GM21360 (cell line): Measurements from ENCODE around the gene SRD5A1.

Experiments used
- ATAC-seq: cut with Tn5 transposase; IDR thresholded peaks from one replicate; pipeline ENCODE4 v1.9.1; 2021; ENCODE audit warnings: mild to moderate bottlenecking, moderate library complexity; ENCODE audit not compliant: unreplicated experiment

SRD5A1 gene

GRCh38 chr5:6681682-6682081 is 48.4 kb downstream of the SRD5A1 start:
- ATAC-seq: no peak

DNA sequence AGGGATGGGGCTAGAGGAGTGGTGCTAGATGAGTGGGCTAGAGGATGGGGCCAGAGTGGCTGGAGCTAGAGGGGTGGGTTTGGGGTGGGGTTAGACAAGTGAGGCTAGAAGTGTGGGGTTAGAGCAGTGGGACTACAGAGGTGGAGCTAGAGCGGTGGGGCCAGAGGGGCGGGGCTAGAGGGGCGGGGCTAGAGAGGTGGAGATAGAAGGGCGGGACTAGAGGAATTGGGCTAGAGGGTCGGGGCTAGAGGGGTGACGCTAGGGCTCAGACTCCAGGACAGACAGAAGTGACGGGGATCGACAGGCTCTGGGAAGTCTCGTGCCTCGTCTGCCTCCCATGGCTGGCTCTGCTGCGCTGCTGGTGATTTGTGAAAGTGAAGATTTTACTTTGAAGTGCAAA is 49.0 kb downstream of the SRD5A1 start:
- no peak for ATAC-seq

GRCh38 chr5:6683241-6683640 is 50.0 kb downstream of the SRD5A1 start:
- no peak for ATAC-seq

- ATAC-seq: no peak
Measured at GRCh38 chr5:6684075-6684474, 50.8 kb downstream of the SRD5A1 start.

DNA sequence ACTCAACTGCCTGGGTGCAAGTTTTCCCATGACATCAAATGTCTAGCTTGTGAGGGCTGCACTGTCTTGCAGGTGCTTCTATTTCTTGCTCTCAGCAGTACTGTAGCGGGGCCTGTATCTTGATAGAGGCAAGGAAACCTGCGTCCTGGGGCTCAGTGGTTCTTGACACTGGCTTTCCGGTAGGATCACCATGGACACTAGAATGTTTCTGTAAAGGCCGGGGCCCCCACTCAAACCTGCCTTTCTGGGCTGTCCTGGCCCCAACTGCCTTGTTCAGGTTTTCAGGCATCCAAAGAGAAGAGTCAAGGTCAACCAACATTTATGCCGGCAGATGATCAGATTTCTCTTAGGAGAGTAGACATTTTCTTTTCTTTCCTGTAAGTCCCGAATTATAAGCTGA is 53.3 kb downstream of the SRD5A1 start:
- no peak for ATAC-seq

DNA sequence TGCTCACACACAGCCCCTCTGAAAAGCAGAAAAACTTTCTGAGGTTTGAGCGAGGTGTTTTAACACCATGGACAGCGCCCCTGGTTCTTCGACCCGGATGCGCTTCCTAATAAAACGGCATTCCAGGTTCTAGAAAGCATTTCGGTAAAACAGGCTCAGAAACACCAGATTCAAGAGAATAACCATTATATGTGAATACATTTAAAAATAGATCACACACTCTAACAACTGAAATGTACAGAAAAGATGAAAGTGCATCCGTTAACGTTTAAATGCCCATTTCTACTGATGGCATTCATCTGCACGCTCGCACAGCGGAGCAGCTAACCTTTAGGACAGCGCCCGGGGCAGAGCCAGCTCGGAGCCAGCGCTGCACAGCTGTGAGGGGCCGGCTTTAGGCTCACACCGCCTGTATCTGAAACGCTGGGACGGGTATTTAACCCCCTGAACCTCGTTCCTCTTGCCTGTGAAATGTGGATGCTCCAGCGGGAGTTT is 53.7 kb downstream of the SRD5A1 start:
- no peak for ATAC-seq

DNA sequence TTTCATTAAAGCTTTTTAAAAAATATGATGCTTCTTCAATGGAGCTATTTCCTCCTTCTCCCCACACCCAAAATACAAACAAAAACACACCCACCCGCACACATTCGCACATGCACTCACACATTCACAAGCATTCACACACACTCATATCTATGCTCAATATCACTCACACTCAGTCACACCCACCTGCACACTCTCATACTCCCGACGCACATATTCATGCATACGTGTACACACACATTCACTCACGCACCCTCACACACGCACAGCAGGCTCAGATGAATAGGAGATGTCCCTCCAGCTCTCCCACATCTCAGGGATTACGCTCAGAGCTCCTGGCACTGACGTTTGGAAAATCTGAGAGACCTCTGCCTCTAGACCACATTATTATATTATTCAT is 54.3 kb downstream of the SRD5A1 start:
- ATAC-seq: no peak

GRCh38 chr5:6692906-6693305 is 59.7 kb downstream of the SRD5A1 start:
- ATAC-seq: no peak

- ATAC-seq: no peak
Measured at GRCh38 chr5:6698696-6699095, 65.5 kb downstream of the SRD5A1 start.

GRCh38 chr5:6699357-6699756 is 66.1 kb downstream of the SRD5A1 start:
- no peak for ATAC-seq

GRCh38 chr5:6700074-6700684 is 66.9 kb downstream of the SRD5A1 start:
- ATAC-seq: no peak

DNA sequence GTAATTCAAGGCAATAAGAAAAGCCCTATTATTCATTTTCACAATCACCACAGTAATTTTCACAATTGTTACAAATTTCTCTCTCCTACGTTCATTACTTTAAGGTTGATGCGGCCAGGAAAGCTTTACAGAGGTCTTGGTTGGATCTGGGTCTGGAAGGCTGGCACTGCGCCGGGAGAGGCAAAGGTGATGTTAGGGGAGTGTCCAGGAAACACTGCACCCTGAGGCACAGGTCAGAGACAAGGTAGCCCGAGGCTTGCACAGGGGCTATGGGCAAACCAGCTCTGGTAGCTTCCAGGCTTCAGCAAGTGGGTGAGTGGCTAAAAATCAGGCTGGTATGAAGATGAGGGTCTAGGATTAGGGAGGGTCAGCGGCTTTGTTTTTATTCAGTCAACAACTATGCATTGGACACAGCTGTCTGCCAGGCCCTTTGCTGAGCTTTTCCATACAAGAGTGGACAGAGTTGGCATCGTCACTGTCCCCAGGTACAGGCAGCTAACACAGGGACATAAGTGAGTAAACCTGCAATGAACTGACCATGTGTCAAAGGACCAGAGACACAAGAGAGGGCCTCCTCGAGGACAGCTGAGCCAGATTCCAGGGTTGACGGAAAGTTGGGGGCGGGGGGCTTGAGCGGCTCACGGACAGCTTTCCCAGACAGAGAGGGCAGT is 67.6 kb downstream of the SRD5A1 start:
- no peak for ATAC-seq

GRCh38 chr5:6701491-6701890 is 68.3 kb downstream of the SRD5A1 start:
- no peak for ATAC-seq

GRCh38 chr5:6702633-6703032 is 69.4 kb downstream of the SRD5A1 start:
- no peak for ATAC-seq

DNA sequence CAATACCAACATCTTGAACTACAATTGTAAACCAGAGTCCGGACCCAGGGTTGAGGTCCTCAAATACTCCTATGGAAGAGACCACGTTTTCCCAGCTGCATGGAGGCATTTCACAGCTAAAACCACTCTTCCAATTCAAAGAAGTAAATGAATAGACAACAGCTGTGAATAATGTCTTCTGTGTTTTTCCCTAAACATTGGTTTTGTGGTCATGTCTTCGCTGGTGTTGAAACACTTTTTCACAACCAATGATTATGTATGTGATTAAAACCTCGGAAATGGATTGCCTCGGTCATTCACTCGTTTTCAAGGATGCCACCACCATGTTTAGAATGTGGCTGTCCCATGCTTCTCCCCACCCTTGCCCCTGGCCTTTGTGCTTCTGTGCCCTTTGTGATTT is 70.6 kb downstream of the SRD5A1 start:
- no peak for ATAC-seq

GRCh38 chr5:6704361-6704851 is 71.2 kb downstream of the SRD5A1 start:
- no peak for ATAC-seq

DNA sequence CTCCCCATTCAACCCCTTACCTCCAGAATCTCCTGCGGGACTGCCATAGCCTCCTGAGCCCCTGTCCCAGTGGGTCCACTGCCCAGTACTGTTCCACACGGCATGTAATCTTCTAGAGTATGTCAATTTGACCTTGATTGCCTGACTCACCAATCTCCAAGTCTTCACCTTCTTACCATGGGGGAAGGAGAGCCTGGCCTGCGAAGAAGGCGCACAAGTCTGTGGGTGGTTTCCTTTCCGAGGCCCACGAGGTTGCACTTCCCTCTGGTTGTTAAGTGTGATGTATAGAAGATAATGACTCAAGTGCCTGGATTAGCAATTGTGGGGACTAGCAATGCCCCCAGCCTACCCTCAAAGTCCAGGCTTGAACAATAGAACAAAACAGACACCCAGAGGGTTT is 71.8 kb downstream of the SRD5A1 start:
- peak; percentile 68 for ATAC-seq

DNA sequence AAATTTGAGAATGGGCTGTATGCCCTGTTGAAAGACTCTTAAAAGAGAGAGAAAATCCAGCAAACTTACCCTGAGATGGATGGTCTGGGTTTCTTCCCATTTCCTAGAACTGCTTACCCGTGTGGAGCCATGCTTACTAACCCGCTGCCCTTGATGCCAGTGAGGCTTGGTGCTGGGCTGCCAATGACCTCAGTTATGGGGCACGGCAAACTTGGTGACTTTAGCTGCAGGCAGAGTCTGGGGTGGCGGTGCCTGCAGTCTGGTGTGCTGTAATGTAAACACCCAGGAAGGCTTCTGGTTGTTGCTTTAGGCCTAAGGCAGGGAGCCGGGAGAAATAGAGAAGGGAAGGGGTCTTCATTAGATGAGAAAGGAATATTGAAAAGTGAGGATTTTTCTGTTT is 72.7 kb downstream of the SRD5A1 start:
- ATAC-seq: no peak

- ATAC-seq: no peak
Measured at GRCh38 chr5:6707852-6708251, 74.6 kb downstream of the SRD5A1 start.

DNA sequence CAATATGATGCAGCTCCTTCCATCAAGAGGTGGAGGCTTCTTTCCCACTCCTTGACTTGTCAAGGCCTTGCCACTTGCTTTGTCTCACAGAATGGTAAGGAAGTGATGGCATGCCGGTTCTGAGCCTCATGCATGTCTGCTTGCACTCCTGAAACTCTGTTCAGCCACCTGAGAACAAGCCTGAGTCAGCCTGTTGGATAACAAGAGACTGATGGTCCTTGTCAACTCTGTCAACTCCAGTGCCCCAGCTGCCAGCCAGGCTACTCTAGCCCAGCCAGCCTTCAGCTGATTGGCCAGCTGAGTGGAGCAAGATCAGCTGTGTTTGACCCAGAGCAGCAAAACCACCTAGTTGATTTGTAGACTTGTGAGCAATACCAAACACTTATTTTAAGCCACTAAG is 75.6 kb downstream of the SRD5A1 start:
- ATAC-seq: no peak

DNA sequence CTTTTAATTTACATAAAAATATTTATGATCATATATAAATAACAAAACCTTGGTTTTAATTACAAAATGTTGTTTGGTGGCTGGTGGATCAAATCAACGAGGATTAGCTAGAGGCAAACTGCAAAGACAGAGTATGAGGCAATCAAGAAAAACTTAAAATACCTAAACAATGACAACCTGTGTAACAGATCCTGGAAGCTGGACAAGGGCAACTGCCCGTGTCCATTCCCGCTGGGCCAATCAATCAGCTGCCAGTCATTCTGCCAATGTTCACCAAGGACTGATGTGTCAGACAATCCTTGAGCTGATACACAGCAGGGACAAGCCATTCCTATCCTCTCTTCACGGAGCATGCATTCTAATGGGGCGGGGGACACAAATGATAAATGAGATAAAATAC is 76.8 kb downstream of the SRD5A1 start:
- ATAC-seq: no peak

GRCh38 chr5:6710551-6711318 is 77.5 kb downstream of the SRD5A1 start:
- ATAC-seq: no peak
